Ascending aorta (tissue), 2 donors: ENCODE results near the gene HIKESHI. TPM values are rescaled to one million over a fixed set of nuclear protein-coding genes. Genes with fewer than 3 reads are reported as not detected.

Experiments used
- DNase-seq, 2 donors: peaks; one replicate each; pipeline ENCODE4 v3.0.0-alpha.2; 2019; ENCODE audit warnings: low spot score in 2 of 2
- H3K27ac ChIP-seq, 2 donors: fragments of 200-600 bp; sonication (generic); one replicate each; pipeline ENCODE4 v1.5.1; 2016 to 2017; ENCODE audit warnings: mild to moderate bottlenecking in 1 of 2
- H3K27me3 ChIP-seq: fragments of 200-600 bp; sonication (generic); one replicate; pipeline ENCODE4 v1.5.1; 2017
- H3K36me3 ChIP-seq, 2 donors: fragments of 200-600 bp; sonication (generic); one replicate each; pipeline ENCODE4 v1.5.1; 2016
- H3K4me1 ChIP-seq, 2 donors: fragments of 200-600 bp; sonication (generic); one replicate each; pipeline ENCODE4 v1.5.1; 2016 to 2017; ENCODE audit warnings: mild to moderate bottlenecking in 1 of 2
- H3K4me3 ChIP-seq, 2 donors: fragments of 200-600 bp; sonication (generic); one replicate each; pipeline ENCODE4 v1.5.1; 2016 to 2017; ENCODE audit warnings: mild to moderate bottlenecking in 1 of 2
- H3K9me3 ChIP-seq, 2 donors: fragments of 200-600 bp; sonication (generic); one replicate each; pipeline ENCODE4 v1.5.1; 2016
- intact Hi-C: fragments of 100-400 bp; cut with DNase I; formaldehyde crosslinking; loops from one replicate; pipeline ENCODE4 v1.15.1; 2023
- total RNA-seq: library from RNA; depleted of rRNA; stranded (reverse); fragments of >200 nt; gene quantifications from one replicate; pipeline ENCODE4 v1.1.0, GENCODE V29; 2016
- TF ChIP-seq, protein P1 (sequence below), 3 experiments: fragments of 200-600 bp in 2 of 3; fragments of 450-650 bp in 1 of 3; sonication (generic) in 2 of 3; IDR thresholded peaks; one replicate each; pipeline ENCODE4 v1.5.1; 2016 to 2019; ENCODE audit warnings: antibody characterized with exemption in 3 of 3, mild to moderate bottlenecking in 1 of 3, moderate library complexity in 1 of 3

Gene HIKESHI
- total RNA-seq, 1 donor from 2014 or later = 28.9 TPM

DNA sequence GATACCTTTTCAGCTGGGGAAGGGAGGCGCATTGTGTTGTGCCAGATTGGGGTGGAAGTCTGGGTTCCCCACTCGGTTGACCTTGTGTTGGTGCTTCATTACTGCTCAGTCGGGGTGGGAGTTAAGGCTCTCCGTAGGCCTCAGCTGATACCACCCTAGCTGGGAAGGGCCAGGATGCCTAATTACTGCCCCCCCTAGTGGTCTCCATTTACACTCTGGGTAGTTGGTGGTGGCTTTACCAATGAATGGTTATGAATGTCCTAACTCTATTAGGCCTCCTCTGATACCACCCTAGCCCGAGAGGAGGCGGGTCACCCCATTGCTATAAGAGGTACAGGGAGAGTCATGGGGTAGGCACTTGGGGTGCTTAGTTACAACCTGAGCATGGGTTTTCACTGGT is 27.5 kb upstream of the HIKESHI start:
- intact Hi-C loops = no loop called here
- no peak for DNase-seq

DNA sequence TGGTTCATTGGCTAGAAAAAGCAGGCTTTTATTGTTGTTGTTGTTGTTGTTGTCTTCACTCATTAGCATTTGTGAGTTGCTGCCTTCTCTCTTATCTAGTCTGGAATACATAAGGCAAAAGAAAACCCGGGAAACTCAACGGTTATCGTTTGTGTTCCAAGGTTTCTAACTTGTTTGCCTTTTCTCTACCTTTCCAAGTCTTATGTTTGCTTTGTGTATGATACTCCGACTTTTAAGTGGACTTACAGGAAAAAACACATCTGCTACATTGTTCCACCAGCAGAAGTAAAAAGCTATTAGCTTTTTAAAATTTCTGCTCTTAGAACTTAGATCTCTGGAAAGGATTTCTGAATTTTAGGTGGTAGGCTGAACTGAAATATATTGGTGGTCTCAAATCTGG is 27.0 kb upstream of the HIKESHI start:
- Histone ChIP-seq H3K4me3 (no peak overlapping the region), H3K36me3 (peaks cover 16 to 36% of the 10 kb centered on the region in 2 donors), H3K27ac (no peak overlapping the region), H3K9me3 (no peaks in the 10 kb centered on the region), H3K4me1 (no peaks in the 10 kb centered on the region), H3K27me3 (no peaks in the 10 kb centered on the region)
- no peak for DNase-seq
- TF ChIP-seq, protein P1, sequence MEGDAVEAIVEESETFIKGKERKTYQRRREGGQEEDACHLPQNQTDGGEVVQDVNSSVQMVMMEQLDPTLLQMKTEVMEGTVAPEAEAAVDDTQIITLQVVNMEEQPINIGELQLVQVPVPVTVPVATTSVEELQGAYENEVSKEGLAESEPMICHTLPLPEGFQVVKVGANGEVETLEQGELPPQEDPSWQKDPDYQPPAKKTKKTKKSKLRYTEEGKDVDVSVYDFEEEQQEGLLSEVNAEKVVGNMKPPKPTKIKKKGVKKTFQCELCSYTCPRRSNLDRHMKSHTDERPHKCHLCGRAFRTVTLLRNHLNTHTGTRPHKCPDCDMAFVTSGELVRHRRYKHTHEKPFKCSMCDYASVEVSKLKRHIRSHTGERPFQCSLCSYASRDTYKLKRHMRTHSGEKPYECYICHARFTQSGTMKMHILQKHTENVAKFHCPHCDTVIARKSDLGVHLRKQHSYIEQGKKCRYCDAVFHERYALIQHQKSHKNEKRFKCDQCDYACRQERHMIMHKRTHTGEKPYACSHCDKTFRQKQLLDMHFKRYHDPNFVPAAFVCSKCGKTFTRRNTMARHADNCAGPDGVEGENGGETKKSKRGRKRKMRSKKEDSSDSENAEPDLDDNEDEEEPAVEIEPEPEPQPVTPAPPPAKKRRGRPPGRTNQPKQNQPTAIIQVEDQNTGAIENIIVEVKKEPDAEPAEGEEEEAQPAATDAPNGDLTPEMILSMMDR (IDR thresholded peaks at IDR 0.05) = no peak
- intact Hi-C loops = no loop called here

More for the DNA sequence above, 27.5 kb upstream of the HIKESHI start:
- Histone ChIP-seq H3K27me3 (no peaks in the 10 kb centered on the region), H3K27ac (no peak overlapping the region), H3K4me1 (no peaks in the 10 kb centered on the region), H3K4me3 (no peak overlapping the region), H3K9me3 (no peaks in the 10 kb centered on the region), H3K36me3 (peaks cover 12 to 31% of the 10 kb centered on the region in 2 donors)
- TF ChIP-seq, protein P1 (IDR thresholded peaks at IDR 0.05) = no peak

DNA sequence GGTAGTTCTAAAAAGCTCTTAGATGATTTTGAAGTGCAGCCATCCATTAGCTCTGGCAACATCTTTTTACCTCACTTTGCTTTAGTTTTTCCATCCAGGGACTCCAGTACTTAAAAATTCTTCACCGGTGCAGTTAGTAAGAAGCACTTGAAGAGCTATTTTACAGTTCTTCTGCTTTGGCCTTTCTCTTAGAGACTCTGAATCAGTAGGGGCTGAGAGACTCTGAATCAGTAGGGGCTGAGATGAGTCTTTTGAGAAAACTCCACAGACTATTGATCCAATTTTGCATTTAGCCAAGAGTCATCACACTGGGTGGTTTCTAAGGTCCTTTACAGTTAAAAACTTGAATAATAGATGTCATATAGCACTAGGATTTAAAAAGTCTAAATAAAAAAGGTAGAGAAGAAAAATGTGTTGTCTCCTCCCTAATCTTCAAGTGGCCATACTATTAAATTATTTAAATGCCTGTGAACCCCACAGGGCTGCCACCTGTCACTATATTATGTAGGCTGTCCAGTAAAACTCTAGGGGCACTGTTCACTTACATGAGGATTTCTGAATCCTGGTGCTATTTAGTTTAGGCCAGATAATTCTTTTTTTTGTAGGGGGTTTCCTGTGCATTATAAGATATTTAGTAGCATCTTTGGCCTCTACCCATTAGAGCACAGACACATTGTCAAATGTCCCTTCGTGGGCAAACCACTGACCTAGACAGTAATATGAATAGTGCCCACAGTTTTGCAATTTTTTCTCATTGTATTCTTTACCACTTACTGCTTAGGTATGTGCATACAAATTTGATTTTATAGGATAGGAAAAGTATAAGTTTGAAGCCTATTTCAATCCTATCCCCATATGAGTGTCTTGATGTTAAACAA is 26.3 kb upstream of the HIKESHI start:
- intact Hi-C loops = no loop called here
- Histone ChIP-seq H3K9me3 (no peaks in the 10 kb centered on the region), H3K27me3 (no peaks in the 10 kb centered on the region), H3K4me1 (no peaks in the 10 kb centered on the region), H3K36me3 (peaks cover 16 to 38% of the 10 kb centered on the region in 2 donors), H3K27ac (no peak overlapping the region), H3K4me3 (no peak overlapping the region)
- no peak for DNase-seq
- TF ChIP-seq, protein P1 (IDR thresholded peaks at IDR 0.05) = no peak

DNA sequence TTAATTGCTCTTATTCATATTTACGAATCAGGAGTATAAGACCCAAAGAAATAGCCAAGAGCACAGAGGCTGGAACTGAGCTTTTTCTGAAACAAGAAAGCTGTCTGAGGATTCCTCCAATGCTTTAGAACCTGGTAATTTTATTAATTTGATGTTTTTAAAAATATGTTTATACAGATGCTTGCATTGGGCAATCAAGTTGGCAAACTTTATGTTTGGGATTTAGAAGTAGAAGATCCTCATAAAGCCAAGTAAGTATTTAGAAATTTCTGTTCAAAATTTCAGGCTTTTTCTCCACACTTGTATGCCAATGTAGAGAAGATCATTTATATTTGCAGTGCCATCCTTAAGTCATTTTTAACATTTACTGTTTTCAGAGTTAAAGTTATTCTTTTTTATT is 24.3 kb upstream of the HIKESHI start:
- Histone ChIP-seq H3K36me3 (peaks cover 16 to 38% of the 10 kb centered on the region in 2 donors), H3K9me3 (no peaks in the 10 kb centered on the region), H3K4me3 (no peak overlapping the region), H3K27ac (no peak overlapping the region), H3K27me3 (no peaks in the 10 kb centered on the region), H3K4me1 (no peaks in the 10 kb centered on the region)
- DNase-seq = no peak
- TF ChIP-seq, protein P1 (IDR thresholded peaks at IDR 0.05) = no peak
- intact Hi-C loops = no loop called here

DNA sequence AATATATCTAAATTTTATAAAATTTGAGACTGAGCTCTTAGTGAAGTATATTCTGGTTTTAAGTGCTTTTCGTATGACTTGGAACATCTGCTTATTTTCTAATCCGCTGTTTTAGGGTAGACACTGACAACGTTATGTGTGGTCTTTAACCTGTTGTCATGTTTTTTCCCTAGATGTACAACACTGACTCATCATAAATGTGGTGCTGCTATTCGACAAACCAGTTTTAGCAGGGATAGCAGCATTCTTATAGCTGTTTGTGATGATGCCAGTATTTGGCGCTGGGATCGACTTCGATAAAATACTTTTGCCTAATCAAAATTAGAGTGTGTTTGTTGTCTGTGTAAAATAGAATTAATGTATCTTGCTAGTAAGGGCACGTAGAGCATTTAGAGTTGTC is 23.8 kb upstream of the HIKESHI start:
- Histone ChIP-seq H3K27me3 (no peaks in the 10 kb centered on the region), H3K9me3 (no peaks in the 10 kb centered on the region), H3K4me3 (no peak overlapping the region), H3K4me1 (no peaks in the 10 kb centered on the region), H3K27ac (no peak overlapping the region), H3K36me3 (peaks cover 16 to 38% of the 10 kb centered on the region in 2 donors)
- intact Hi-C loops = no loop called here
- no peak for DNase-seq
- TF ChIP-seq, protein P1 (IDR thresholded peaks at IDR 0.05) = no peak
